NCI-H1694 (cell line): ENCODE measurements around the gene AK2.
"Not testable (repeated sequence)": the region's sequence is repeated elsewhere in the genome, so short reads cannot be mapped to it uniquely, and the experiment has no call there.

Source experiments
- DNase-seq: peaks from one replicate; lab custom pipeline; 2025; lab: John Stamatoyannopoulos, UW

Gene AK2

GRCh38 chr1:33050221-33051076, 13.8 kb upstream of the AK2 start:
- no peak for DNase-seq

- DNase-seq = no peak
These were observed 12.7 kb upstream of the AK2 start for GRCh38 chr1:33049371-33049770.

- no peak for DNase-seq
These were observed 11.7 kb upstream of the AK2 start for GRCh38 chr1:33048426-33048825.

GRCh38 chr1:33047839-33048305, 11.2 kb upstream of the AK2 start:
- no peak for DNase-seq

GRCh38 chr1:33047290-33047689, 10.6 kb upstream of the AK2 start:
- no peak for DNase-seq

- DNase-seq = not testable (repeated sequence)
These were observed 9.6 kb upstream of the AK2 start for GRCh38 chr1:33046234-33046633.

DNA sequence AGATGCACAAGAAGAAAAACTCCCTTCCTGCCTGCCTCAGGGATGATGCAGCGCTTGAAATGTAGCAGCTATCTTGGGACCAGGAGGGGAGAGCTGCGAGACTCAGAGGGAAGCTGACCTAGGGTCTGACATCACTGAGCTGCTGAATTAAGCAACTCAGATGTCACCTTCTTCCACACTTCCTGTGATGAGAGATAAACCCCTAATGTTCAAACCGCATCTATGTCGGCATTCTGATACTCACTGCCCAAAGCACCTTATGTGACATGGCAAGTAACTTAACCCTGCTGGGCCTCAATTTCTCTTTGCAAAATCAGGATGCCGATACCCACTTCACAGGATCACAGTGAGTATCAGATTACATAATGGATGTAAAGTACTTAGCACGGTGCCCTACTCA, 9.1 kb upstream of the AK2 start:
- no peak for DNase-seq

GRCh38 chr1:33045246-33045645, 8.6 kb upstream of the AK2 start:
- DNase-seq = no peak

GRCh38 chr1:33043267-33044092, 6.8 kb upstream of the AK2 start:
- DNase-seq = no peak

- no peak for DNase-seq
These were observed 6.1 kb upstream of the AK2 start for GRCh38 chr1:33042831-33043230.

GRCh38 chr1:33041026-33041425, 4.3 kb upstream of the AK2 start:
- DNase-seq = no peak

DNA sequence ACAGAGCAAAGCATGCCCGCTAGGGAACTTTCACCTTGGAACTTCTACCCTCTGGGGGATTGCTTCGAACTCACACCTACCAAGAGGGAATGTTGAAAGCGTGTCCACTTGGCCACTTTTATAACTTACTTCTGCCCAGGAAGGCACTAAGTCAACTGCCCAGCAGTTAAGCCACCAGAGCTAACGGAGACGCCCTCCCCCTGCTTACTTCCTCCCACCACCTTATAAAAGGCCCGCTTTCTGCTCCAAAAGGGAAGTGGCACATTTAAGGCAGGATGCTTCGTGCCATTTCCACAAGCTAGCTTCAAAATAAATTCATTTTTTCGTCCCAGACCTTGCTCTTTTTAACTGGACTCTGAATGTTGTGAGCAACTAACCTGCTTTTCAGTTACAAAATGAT, 3.2 kb upstream of the AK2 start:
- no peak for DNase-seq

DNA sequence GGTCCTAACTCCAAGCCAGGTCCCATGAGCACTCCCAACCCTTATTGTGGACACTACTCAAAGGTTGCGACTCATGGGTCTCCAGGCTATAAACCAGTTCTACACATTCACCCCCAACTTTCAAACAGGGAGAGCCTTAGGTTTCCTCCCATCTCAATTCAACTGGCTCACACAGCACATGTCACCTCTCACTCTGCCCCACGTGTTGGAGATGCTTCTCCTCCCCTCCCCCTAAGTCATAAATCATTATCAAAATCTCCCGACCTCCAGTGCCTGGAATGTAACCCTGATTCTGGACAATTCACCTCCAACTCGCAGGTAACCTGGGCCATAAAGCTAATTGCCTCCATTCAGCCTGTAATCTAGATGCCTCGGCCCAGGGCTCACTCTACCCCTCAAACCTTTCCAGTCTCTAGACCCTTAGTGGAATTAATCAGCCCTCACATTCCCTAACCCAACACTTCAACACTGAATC, 595 bp downstream of the AK2 start:
- no peak for DNase-seq

DNA sequence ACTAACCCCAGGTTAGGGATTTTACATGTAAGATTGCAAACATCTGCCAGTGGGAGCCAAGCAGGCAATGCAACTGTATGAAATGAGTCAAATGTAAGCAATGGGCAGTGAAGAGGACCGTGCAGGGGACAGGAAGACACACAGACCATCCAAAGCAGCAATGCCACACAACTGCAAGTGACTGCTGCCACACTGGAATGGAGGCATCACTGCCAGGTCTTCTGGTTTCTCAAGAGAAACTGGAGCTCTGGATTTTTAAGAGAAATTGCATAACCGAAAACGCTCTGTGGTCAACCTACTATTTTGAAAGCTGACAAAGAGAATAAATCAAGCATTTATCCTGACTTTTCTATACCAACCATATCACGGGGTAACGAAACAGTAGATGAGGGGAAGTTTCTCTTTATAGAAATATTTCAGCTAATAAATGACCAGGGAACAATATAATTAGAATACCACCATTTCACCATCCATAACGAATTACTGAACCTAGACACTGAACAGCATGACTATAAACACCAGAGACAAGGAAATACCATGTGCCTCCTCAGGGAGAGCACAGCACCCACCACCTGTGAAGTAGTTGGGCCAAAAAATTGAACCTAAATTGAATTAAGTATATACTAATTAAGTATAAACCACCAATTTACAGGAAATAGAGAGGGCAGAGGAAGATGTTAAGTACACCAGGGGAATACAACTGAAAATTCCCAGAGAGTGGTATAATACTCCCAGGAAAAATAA, 4.4 kb downstream of the AK2 start:
- DNase-seq = no peak

DNA sequence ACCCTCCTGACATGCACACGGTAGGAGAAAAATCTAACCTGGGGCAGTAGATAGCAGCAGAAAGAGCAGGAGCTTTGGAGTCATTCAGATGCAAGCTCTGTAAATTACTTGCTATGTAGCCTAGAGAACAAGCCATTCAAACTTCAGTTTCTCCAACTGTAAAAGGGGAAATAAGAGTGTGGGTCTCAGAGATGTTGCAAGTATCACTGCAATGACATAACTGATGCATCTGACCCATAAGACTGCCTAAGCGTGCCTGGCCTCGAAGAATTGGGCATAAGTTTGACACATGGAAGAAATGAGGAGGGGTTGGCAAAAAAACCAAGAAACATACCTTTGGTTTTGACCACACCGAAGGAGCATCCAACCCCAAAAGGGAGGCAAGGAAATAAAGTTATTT, 5.2 kb downstream of the AK2 start:
- no peak for DNase-seq

DNA sequence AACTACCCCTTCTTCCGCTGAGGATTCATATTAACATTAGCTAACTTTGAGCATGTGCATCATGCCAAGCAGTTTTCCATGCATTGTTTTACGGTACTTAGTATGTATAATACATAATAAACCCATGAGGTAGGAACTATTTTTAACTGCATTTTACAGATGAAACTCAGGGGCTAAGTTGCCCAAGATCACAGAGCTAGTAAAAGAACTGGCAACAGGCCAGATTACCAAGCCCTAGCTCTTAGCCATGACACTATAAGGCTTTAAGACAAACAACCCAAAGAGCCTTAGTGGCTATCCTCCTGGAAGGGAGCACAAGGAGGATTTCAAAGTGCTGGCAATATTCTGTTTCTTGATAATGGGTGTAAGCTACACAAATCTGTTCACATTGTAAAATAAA, 6.1 kb downstream of the AK2 start:
- DNase-seq = no peak

DNA sequence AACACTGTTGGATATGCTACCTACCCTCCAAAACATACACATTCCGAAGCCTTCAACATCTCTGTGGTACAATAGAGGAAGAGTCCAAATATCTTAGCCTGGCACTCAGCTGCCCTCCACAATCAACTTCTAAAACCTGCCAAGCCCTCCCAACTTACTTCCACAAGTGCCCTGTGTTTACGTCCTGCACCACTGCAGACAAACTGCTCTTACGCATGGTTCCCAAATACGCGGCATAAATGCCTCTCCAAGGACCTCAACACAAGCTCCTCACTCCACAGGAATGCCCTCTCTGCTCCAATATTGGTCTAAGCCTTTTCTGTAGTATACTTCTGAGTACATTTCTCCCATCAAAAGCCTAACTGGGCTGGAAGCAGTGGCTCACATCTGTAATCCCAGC, 6.8 kb downstream of the AK2 start:
- no peak for DNase-seq

DNA sequence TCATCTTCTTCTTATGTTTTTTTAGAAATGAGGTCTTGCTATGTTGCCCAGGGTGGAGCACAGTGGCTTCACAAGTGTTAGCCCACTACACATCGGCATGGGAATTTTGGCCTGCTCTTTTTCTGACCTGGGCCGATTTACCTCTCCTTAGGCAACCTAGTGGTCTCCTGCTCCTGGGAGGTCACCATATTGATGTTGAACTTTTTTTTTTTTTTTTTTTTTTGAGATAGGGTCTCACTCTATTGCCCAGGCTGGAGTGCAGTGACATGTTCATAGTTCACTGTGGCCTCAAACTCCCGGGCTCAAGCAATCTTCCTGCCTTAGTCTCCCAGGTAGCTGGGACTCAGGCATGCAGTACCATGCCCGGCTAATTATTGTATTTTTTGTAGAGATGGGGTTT, 7.5 kb downstream of the AK2 start:
- DNase-seq = no peak

DNA sequence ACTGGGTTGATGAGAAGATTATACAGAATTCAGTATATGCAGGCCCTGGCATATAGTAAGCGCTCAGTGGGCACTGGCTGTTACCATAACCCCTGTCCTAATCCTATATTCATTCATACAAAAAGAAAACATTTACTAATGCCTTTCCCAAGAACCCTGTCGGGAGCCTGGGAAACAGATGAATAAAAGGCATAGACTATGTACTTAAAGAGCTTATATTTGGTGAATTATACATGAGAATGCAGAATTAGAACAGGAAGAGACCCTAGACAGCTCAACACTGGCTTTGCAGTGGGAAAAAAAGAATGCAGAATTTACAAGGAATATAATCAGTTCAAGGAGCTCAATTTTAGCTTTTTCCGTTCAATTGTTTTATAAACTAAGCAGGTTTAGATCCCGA, 10.9 kb downstream of the AK2 start:
- DNase-seq = no peak

GRCh38 chr1:33025180-33025569, 11.5 kb downstream of the AK2 start:
- DNase-seq = no peak

GRCh38 chr1:33024430-33025179, 12.1 kb downstream of the AK2 start:
- DNase-seq = not testable (repeated sequence)
